Choroid plexus epithelial cell (primary cell): ENCODE data around the gene MIPOL1.
"Not testable (repeated sequence)": the region's sequence is repeated elsewhere in the genome, so short reads cannot be mapped to it uniquely, and the experiment has no call there.

ENCODE experiments used
- DNase-seq: peaks from one replicate; pipeline ENCODE4 v3.0.0-alpha.2; 2010; ENCODE audit warnings: low read depth
- H3K4me3 ChIP-seq: 2 replicates; pipeline ENCODE4 v1.5.1; 2011; ENCODE audit warnings: low read depth, mild to moderate bottlenecking, control low read depth, low read length, moderate library complexity
- CTCF ChIP-seq: conservative IDR thresholded peaks from 2 replicates; pipeline ENCODE4 v1.5.1; 2011; ENCODE audit warnings: low read depth, mild to moderate bottlenecking, control low read depth, inconsistent platforms, low read length, moderate library complexity

MIPOL1 gene

GRCh38 chr14:37376944-37377609, 179.3 kb downstream of the MIPOL1 start:
- TF ChIP-seq CTCF = no peak
- no peak overlapping the region for H3K4me3 ChIP-seq
- no peak for DNase-seq

DNA sequence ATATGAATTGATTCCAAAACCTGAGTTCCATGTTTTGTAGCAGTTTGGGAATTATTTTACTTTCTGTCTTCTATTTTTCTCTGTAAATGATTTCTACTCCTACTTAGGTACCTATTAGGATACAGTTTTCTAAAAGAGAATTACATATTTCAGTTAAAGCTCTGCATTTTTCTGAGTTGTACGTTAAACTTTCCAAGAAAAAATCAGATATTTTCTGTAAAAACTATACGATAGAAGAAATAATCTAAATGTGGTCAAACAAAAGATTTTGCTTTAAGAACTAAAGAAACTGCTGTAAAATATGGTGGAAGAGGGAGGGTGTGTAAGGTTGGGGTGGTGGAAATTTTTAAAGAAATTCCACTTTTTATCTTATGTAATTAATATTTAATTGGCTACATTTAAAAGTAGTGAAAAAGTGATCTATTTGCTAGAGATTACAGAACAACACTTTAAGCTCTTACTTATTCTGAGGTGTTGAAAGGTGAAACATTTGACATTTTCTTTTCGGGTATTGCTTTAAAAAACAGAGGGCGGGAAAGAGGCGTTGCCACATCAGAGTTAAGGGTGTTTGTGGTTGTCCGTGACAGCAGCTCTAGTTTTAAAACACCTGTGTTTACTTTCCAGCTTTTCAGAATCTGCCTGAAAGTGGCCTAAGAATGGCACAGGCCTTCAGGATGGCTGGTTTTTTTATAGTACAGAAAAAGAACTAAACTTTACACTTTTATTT, 187.3 kb downstream of the MIPOL1 start:
- H3K4me3 ChIP-seq = no peak overlapping the region
- DNase-seq = no peak
- TF ChIP-seq CTCF = no peak

DNA sequence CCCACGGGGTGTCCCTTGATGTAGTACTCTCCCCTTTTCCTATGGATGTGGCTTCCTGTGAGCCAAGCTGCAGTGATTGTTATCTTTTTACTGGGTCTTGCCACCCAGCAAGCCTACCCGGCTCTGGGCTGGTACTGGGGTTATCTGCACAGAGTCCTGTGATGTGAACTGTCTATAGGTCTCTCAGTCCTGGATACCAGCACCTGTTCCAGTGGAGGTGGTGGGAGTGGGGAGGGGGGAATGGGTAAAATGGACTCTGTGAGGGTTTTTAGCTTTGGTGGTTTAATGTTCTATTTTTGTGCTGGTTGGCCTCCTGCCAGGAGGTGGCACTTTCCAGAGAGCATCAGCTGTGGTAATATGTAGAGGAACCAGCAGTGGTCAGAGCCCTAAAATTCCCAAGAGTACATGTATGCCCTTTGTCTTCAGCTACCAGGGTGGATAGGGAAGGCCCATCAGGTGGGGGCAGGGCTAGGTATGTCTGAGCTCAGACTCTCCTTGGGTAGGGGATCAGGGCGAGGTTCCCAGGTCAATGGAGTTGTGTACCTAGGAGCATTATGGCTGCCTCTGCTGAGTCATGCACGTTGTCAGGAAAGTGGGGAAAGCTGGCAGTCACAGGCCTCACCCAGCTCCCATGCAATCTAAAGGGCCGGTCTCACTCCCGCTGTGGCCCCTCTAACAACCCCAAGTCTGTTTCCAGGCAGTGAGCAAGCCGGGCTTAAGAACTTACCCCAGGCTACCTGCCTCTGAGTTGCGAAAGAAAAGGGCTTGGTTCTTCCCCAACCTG, 199.6 kb downstream of the MIPOL1 start:
- not testable (repeated sequence) for DNase-seq

GRCh38 chr14:37397941-37398215, 200.1 kb downstream of the MIPOL1 start:
- DNase-seq = no peak
- no peak overlapping the region for H3K4me3 ChIP-seq
- TF ChIP-seq CTCF = no peak

More for the DNA sequence above, 199.6 kb downstream of the MIPOL1 start:
- H3K4me3 ChIP-seq = not testable (repeated sequence)

GRCh38 chr14:37399517-37399916, 201.8 kb downstream of the MIPOL1 start:
- DNase-seq = no peak
- no peak overlapping the region for H3K4me3 ChIP-seq
- TF ChIP-seq CTCF = no peak

GRCh38 chr14:37401093-37401492, 203.4 kb downstream of the MIPOL1 start:
- no peak overlapping the region for H3K4me3 ChIP-seq
- no peak for TF ChIP-seq CTCF
- DNase-seq = no peak

DNA sequence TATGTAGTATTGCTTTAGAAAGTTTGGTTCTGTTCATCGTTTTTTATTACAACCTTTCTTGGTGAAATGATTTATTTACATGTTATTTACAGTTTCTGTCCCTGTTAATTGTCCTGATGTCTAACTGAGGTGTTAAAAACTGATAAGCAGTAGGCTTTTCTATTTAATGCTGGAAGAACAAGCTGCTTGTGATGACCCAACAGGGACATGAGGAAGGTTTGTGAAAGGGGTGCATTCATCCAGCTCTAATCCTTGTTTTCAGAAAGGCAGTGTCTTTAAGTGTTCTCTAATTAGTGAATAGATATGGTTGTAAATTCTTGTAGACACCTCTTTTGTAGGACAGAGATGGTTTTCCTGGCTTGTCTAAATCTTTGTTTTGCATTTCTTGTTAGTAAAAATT, 205.9 kb downstream of the MIPOL1 start:
- no peak for DNase-seq
- TF ChIP-seq CTCF = no peak
- no peak overlapping the region for H3K4me3 ChIP-seq
